B cell (primary cell): ENCODE results near the gene IRF8. TPM values are rescaled to one million over a fixed set of nuclear protein-coding genes. Genes with fewer than 3 reads are reported as not detected.
A peak's percentile ranks its signal among the peaks of the same experiment; 100 is the strongest.

Experiments
- ATAC-seq: fragments of 200-7000 bp; cut with Tn5 transposase; one replicate; pipeline ENCODE4 v1.10.0; 2021; ENCODE audit warnings: low read depth, mild to moderate bottlenecking, moderate number of reproducible peaks, moderate library complexity
- CTCF ChIA-PET: fragments of 350-600 bp; sonication (Branson Sonifier 250); formaldehyde crosslinking; loops from one replicate; lab custom pipeline; 2021; ENCODE audit warnings: antibody characterized with exemption, inconsistent platforms; lab: Charles Lee
- POLR2A ChIA-PET: fragments of 350-600 bp; sonication (Branson Sonifier 250); formaldehyde crosslinking; loops from one replicate; lab custom pipeline; 2021; ENCODE audit warnings: antibody characterized with exemption; lab: Charles Lee
- DNase-seq: peaks from one replicate; pipeline ENCODE4 v3.0.0; 2013
- H2AFZ ChIP-seq: 2 replicates; pipeline ENCODE4 v1.6.1; 2012; ENCODE audit warnings: mild to moderate bottlenecking, low read depth, low read length; ENCODE audit not compliant: insufficient read depth, poor library complexity, severe bottlenecking
- H3K27ac ChIP-seq, 2 donors: 1 replicate in 1 of 2; 2 replicates in 1 of 2; pipeline ENCODE4 v1.5.1; 2012 to 2013; ENCODE audit warnings: low read length in 2 of 2, mild to moderate bottlenecking in 2 of 2, moderate library complexity in 1 of 2
- H3K27me3 ChIP-seq, 4 experiments: fragments of 200-600 bp in 1 of 4; sonication (generic) in 1 of 4; replicated peaks in 1 of 4; 1 replicate in 2 of 4; 2 replicates in 2 of 4; pipeline versions ENCODE4 v1.6.1 to v1.7.0; 2013 to 2016; ENCODE audit warnings: low read length in 3 of 4, mild to moderate bottlenecking in 2 of 4, mixed read lengths in 1 of 4, moderate library complexity in 1 of 4; ENCODE audit not compliant: insufficient read depth in 4 of 4, control insufficient read depth in 3 of 4; ENCODE audit errors: control extremely low read depth in 1 of 4
- H3K36me3 ChIP-seq, 2 experiments: replicated peaks in 1 of 2; 1 replicate in 1 of 2; 2 replicates in 1 of 2; pipeline versions ENCODE4 v1.6.1 to v1.7.1; 2013; ENCODE audit warnings: low read length in 1 of 2; ENCODE audit not compliant: insufficient read depth in 2 of 2, control insufficient read depth in 1 of 2; ENCODE audit errors: control extremely low read depth in 1 of 2, extremely low read depth in 1 of 2
- H3K4me1 ChIP-seq, 2 donors: fragments of 200-600 bp in 1 of 2; sonication (generic) in 1 of 2; 1 replicate in 1 of 2; 2 replicates in 1 of 2; pipeline versions ENCODE4 v1.5.1 to v1.6.1; 2013 to 2017; ENCODE audit warnings: low read length in 2 of 2; ENCODE audit not compliant: control insufficient read depth in 2 of 2, insufficient read depth in 2 of 2
- H3K4me2 ChIP-seq: replicated peaks from 2 replicates; pipeline ENCODE3; 2012; ENCODE audit warnings: mild to moderate bottlenecking, low read depth, low read length; ENCODE audit not compliant: poor library complexity, severe bottlenecking
- H3K4me3 ChIP-seq, 5 experiments: fragments of 200-600 bp in 1 of 5; sonication (generic) in 1 of 5; 1 replicate in 3 of 5; 2 replicates in 2 of 5; pipeline versions ENCODE4 v1.5.1 to v1.7.0; 2011 to 2016; ENCODE audit warnings: low read length in 4 of 5, mild to moderate bottlenecking in 4 of 5, low read depth in 2 of 5, control low read depth in 1 of 5, moderate library complexity in 1 of 5; ENCODE audit not compliant: insufficient read depth in 1 of 5; ENCODE audit errors: control extremely low read depth in 1 of 5, extremely low read depth in 1 of 5
- H3K79me2 ChIP-seq: fragments of 200-600 bp; sonication (generic); one replicate; pipeline ENCODE4 v1.6.0; 2016; ENCODE audit warnings: low read length; ENCODE audit not compliant: control insufficient read depth, insufficient read depth
- H3K9ac ChIP-seq: fragments of 200-600 bp; sonication (generic); 2 replicates; pipeline ENCODE4 v1.6.1; 2017; ENCODE audit warnings: mild to moderate bottlenecking, low read length, moderate library complexity
- H3K9me3 ChIP-seq, 3 donors: one replicate each; pipeline versions ENCODE4 v1.6.1 to v1.7.1; 2013; ENCODE audit warnings: low read length in 2 of 3; ENCODE audit not compliant: control insufficient read depth in 2 of 3, insufficient read depth in 1 of 3; ENCODE audit errors: control extremely low read depth in 1 of 3
- H4K20me1 ChIP-seq: 2 replicates; pipeline ENCODE4 v1.6.0; 2012; ENCODE audit warnings: mild to moderate bottlenecking, low read length; ENCODE audit not compliant: insufficient read depth, control insufficient read depth, poor library complexity, severe bottlenecking
- H3K27ac Mint-ChIP-seq: one replicate; pipeline ENCODE4 v1.8.0; 2021; ENCODE audit warnings: mixed read lengths
- H3K27me3 Mint-ChIP-seq: one replicate; pipeline ENCODE4 v1.8.0; 2021; ENCODE audit warnings: mixed read lengths
- H3K4me1 Mint-ChIP-seq: one replicate; pipeline ENCODE4 v1.8.0; 2021; ENCODE audit warnings: mixed read lengths
- H3K4me3 Mint-ChIP-seq: one replicate; pipeline ENCODE4 v1.8.0; 2021; ENCODE audit warnings: mixed read lengths
- H3K9me3 Mint-ChIP-seq: one replicate; pipeline ENCODE4 v1.8.0; 2022; ENCODE audit warnings: mixed read lengths; ENCODE audit not compliant: insufficient read depth
- CTCF ChIP-seq: fragments of 200-600 bp; IDR thresholded peaks from one replicate; pipeline ENCODE4 v1.8.0; 2022; ENCODE audit warnings: antibody characterized with exemption, mild to moderate bottlenecking
- EZH2 ChIP-seq: IDR thresholded peaks from 2 replicates; pipeline ENCODE4 v1.6.1; 2012; ENCODE audit warnings: borderline replicate concordance, low read depth, mild to moderate bottlenecking, moderate library complexity, low read length; ENCODE audit not compliant: insufficient read depth, poor library complexity, severe bottlenecking
- WGBS: methylation state at CpG from one replicate; pipeline ENCODE4 v1.1.5; 2013; ENCODE audit warnings: missing lambda C conversion rate; ENCODE audit not compliant: insufficient coverage; 5-methylcytosine and 5-hydroxymethylcytosine counted together
- intact Hi-C: fragments of 100-400 bp; cut with micrococcal nuclease; formaldehyde crosslinking; loops from one replicate; pipeline ENCODE4 v1.10.0; 2022
- polyA plus RNA-seq: library from polyadenylated mRNA; depleted of rRNA; stranded (reverse); fragments of >200 nt; gene quantifications from 2 replicates; pipeline ENCODE4 v1.2.3, GENCODE V29; 2012
- total RNA-seq, 2 donors: library from RNA; stranded (reverse); fragments of 120-200 nt in 1 of 2; gene quantifications; 1 replicate in 1 of 2; 2 replicates in 1 of 2; pipeline versions ENCODE4 v1.2.3 to v1.2.4, GENCODE V29; 2013 to 2022

Gene IRF8
- total and polyA plus RNA-seq, 2 donors (not counting 1 experiment from before 2014, with no cell fraction given), result 309 to 332 TPM

- Mint-ChIP-seq H3K27me3 (no peaks in the 10 kb centered on the region), H3K27ac (peak overlapping the region; percentile 56), H3K4me1 (peaks cover 67% of the 10 kb centered on the region), H3K4me3 (peak overlapping the region; percentile 29), H3K9me3 (no peaks in the 10 kb centered on the region)
- no peak overlapping the region for H2AFZ ChIP-seq
- H3K4me3 ChIP-seq, result no peak overlapping the region
- no peak for DNase-seq
- no peaks in the 10 kb centered on the region for H3K27me3 ChIP-seq
- no peaks in the 10 kb centered on the region for H4K20me1 ChIP-seq
- ChIA-PET POLR2A (interaction anchor here (0.7 to 1.2 kb wide), 7 partner anchors 14 to 47 kb away, joined by 3 to 6 read pairs (median 4); no protein-coding TSS in a partner anchor), CTCF (interaction anchor here (0.8 to 1.4 kb wide), 5 partner anchors 34 to 129 kb away, joined by 3 to 6 read pairs (median 3); no protein-coding TSS in a partner anchor)
- H3K27ac ChIP-seq, result peak overlapping the region; percentile 25 to 92
- 53% methylated on average over 5 of the region's 14 CpGs for whole genome bisulfite sequencing
- intact Hi-C loops, result no loop called here
- no peaks in the 10 kb centered on the region for H3K36me3 ChIP-seq
- peaks cover 57 to 64% of the 10 kb centered on the region in 2 donors for H3K4me1 ChIP-seq
- ATAC-seq, result no peak
- no peaks in the 10 kb centered on the region for H3K9me3 ChIP-seq
- peaks cover 28% of the 10 kb centered on the region for H3K79me2 ChIP-seq
- TF ChIP-seq EZH2, result no peak
- TF ChIP-seq CTCF, result no peak
- H3K9ac ChIP-seq, result no peak overlapping the region
- H3K4me2 ChIP-seq, result peak overlapping the region; percentile 52
Observed at GRCh38 chr16:85950136-85950918, 51.4 kb downstream of the IRF8 start.

DNA sequence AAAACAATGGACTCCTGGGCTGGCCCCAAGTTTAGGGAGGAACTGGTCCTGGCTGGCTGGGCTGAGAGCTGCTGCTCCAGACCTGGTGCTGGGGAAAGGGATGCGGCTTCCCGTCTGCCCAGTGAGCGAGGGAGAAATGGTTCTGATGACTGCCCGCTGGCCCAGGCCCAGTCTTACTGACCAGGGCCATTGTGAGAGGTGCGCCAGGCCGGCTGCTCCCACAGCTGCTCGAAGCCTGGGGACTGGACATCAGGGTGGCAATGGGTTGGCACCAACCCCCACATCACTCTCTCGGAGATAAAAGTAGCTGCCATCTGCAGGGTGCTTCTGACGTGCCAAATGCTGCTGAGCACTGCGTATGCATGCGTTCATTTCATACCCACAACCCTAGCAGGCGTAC lies 53.2 kb downstream of the IRF8 start:
- H3K9me3 Mint-ChIP-seq, result no peaks in the 10 kb centered on the region
- no peak for ATAC-seq
- no peaks in the 10 kb centered on the region for H3K27me3 Mint-ChIP-seq
- H3K9me3 ChIP-seq, result no peaks in the 10 kb centered on the region
- CTCF ChIA-PET, result interaction anchor here (1.0 kb wide), 1 partner anchor 39 kb away, joined by 3 read pairs; no protein-coding TSS in a partner anchor
- H3K4me1 Mint-ChIP-seq, result peaks cover 65% of the 10 kb centered on the region
- H3K9ac ChIP-seq, result no peak overlapping the region
- DNase-seq, result no peak
- intact Hi-C loops, result no loop called here
- H3K27ac ChIP-seq, result no peak overlapping the region
- POLR2A ChIA-PET, result interaction anchor here (0.6 kb wide), 2 partner anchors 120 to 1137 kb away, joined by 3 read pairs; no protein-coding TSS in a partner anchor
- H3K36me3 ChIP-seq, result no peaks in the 10 kb centered on the region
- H3K4me3 Mint-ChIP-seq, result no peak overlapping the region
- no peak overlapping the region for H2AFZ ChIP-seq
- no peak overlapping the region for H3K4me3 ChIP-seq
- peaks cover 58 to 64% of the 10 kb centered on the region in 2 donors for H3K4me1 ChIP-seq
- H3K79me2 ChIP-seq, result peaks cover 9% of the 10 kb centered on the region
- H3K4me2 ChIP-seq, result no peak overlapping the region
- no peaks in the 10 kb centered on the region for H4K20me1 ChIP-seq
- WGBS, result 97% methylated on average over 12 of the region's 12 CpGs
- H3K27me3 ChIP-seq, result no peaks in the 10 kb centered on the region
- H3K27ac Mint-ChIP-seq, result peak overlapping the region; percentile 50
- TF ChIP-seq CTCF (no peak), EZH2 (no peak)
